IPS-15b (cell line): ENCODE results near the gene PIK3R1.
"Not testable (repeated sequence)": the region's sequence is repeated elsewhere in the genome, so short reads cannot be mapped to it uniquely, and the experiment has no call there.

Experiments
- H3K27me3 ChIP-seq: one replicate; pipeline ENCODE4 v1.6.1; 2013; ENCODE audit warnings: low read length; ENCODE audit not compliant: control insufficient read depth, insufficient read depth
- H3K36me3 ChIP-seq: one replicate; pipeline ENCODE4 v1.6.1; 2013; ENCODE audit warnings: low read length; ENCODE audit not compliant: control insufficient read depth, insufficient read depth
- H3K4me1 ChIP-seq: one replicate; pipeline ENCODE4 v1.6.1; 2013; ENCODE audit warnings: mild to moderate bottlenecking, low read length; ENCODE audit not compliant: control insufficient read depth, insufficient read depth
- H3K4me3 ChIP-seq: one replicate; pipeline ENCODE4 v1.5.1; 2013; ENCODE audit warnings: low read depth, low read length
- H3K9ac ChIP-seq: one replicate; pipeline ENCODE4 v1.6.1; 2013; ENCODE audit warnings: low read depth, mild to moderate bottlenecking, low read length
- H3K9me3 ChIP-seq: one replicate; pipeline ENCODE4 v1.6.1; 2013; ENCODE audit warnings: mild to moderate bottlenecking, low read length; ENCODE audit not compliant: control insufficient read depth, insufficient read depth

Gene PIK3R1

GRCh38 chr5:68232277-68232676 lies 16.7 kb downstream of the PIK3R1 start:
- Histone ChIP-seq H3K4me3 (no peak overlapping the region), H3K9me3 (no peaks in the 10 kb centered on the region), H3K4me1 (no peaks in the 10 kb centered on the region), H3K36me3 (no peaks in the 10 kb centered on the region), H3K27me3 (no peaks in the 10 kb centered on the region), H3K9ac (no peak overlapping the region)

- Histone ChIP-seq H3K36me3 (no peaks in the 10 kb centered on the region), H3K4me1 (no peaks in the 10 kb centered on the region), H3K9ac (no peak overlapping the region), H3K27me3 (no peaks in the 10 kb centered on the region), H3K4me3 (no peak overlapping the region), H3K9me3 (no peaks in the 10 kb centered on the region)
Observed at GRCh38 chr5:68233075-68233474, 17.5 kb downstream of the PIK3R1 start.

- not testable (repeated sequence) for H3K4me1 ChIP-seq, H3K36me3 ChIP-seq, H3K4me3 ChIP-seq, H3K27me3 ChIP-seq, H3K9me3 ChIP-seq, H3K9ac ChIP-seq
Observed at GRCh38 chr5:68235229-68235628, 19.7 kb downstream of the PIK3R1 start.

GRCh38 chr5:68237715-68238114 lies 22.2 kb downstream of the PIK3R1 start:
- H3K36me3 ChIP-seq, result no peaks in the 10 kb centered on the region
- no peaks in the 10 kb centered on the region for H3K9me3 ChIP-seq
- no peak overlapping the region for H3K9ac ChIP-seq
- H3K4me3 ChIP-seq, result no peak overlapping the region
- H3K4me1 ChIP-seq, result no peaks in the 10 kb centered on the region
- no peaks in the 10 kb centered on the region for H3K27me3 ChIP-seq

- H3K4me1 ChIP-seq, result no peaks in the 10 kb centered on the region
- no peaks in the 10 kb centered on the region for H3K9me3 ChIP-seq
- H3K36me3 ChIP-seq, result no peaks in the 10 kb centered on the region
- H3K27me3 ChIP-seq, result no peaks in the 10 kb centered on the region
- no peak overlapping the region for H3K9ac ChIP-seq
- no peak overlapping the region for H3K4me3 ChIP-seq
Observed at GRCh38 chr5:68239487-68239886, 23.9 kb downstream of the PIK3R1 start.

GRCh38 chr5:68240202-68240601 lies 24.6 kb downstream of the PIK3R1 start:
- Histone ChIP-seq H3K9me3 (no peaks in the 10 kb centered on the region), H3K4me3 (no peak overlapping the region), H3K4me1 (no peaks in the 10 kb centered on the region), H3K9ac (no peak overlapping the region), H3K36me3 (no peaks in the 10 kb centered on the region), H3K27me3 (no peaks in the 10 kb centered on the region)

- H3K4me1 ChIP-seq, result no peaks in the 10 kb centered on the region
- no peaks in the 10 kb centered on the region for H3K9me3 ChIP-seq
- H3K36me3 ChIP-seq, result no peaks in the 10 kb centered on the region
- H3K27me3 ChIP-seq, result no peaks in the 10 kb centered on the region
- H3K4me3 ChIP-seq, result no peak overlapping the region
- H3K9ac ChIP-seq, result no peak overlapping the region
Observed at GRCh38 chr5:68240771-68241170, 25.2 kb downstream of the PIK3R1 start.

- Histone ChIP-seq H3K4me3 (no peak overlapping the region), H3K36me3 (no peaks in the 10 kb centered on the region), H3K9me3 (no peaks in the 10 kb centered on the region), H3K9ac (no peak overlapping the region), H3K27me3 (no peaks in the 10 kb centered on the region), H3K4me1 (no peaks in the 10 kb centered on the region)
Observed at GRCh38 chr5:68242743-68243142, 27.2 kb downstream of the PIK3R1 start.

GRCh38 chr5:68243251-68243650 lies 27.7 kb downstream of the PIK3R1 start:
- no peaks in the 10 kb centered on the region for H3K9me3 ChIP-seq
- H3K27me3 ChIP-seq, result no peaks in the 10 kb centered on the region
- H3K9ac ChIP-seq, result no peak overlapping the region
- no peaks in the 10 kb centered on the region for H3K36me3 ChIP-seq
- H3K4me1 ChIP-seq, result no peaks in the 10 kb centered on the region
- no peak overlapping the region for H3K4me3 ChIP-seq

- H3K36me3 ChIP-seq, result no peaks in the 10 kb centered on the region
- H3K27me3 ChIP-seq, result no peaks in the 10 kb centered on the region
- H3K9me3 ChIP-seq, result no peaks in the 10 kb centered on the region
- no peaks in the 10 kb centered on the region for H3K4me1 ChIP-seq
- no peak overlapping the region for H3K9ac ChIP-seq
- no peak overlapping the region for H3K4me3 ChIP-seq
Observed at GRCh38 chr5:68243681-68244080, 28.1 kb downstream of the PIK3R1 start.

GRCh38 chr5:68245319-68245718 lies 29.8 kb downstream of the PIK3R1 start:
- Histone ChIP-seq H3K4me1 (peaks cover 6% of the 10 kb centered on the region), H3K4me3 (no peak overlapping the region), H3K36me3 (no peaks in the 10 kb centered on the region), H3K9ac (no peak overlapping the region), H3K27me3 (no peaks in the 10 kb centered on the region), H3K9me3 (no peaks in the 10 kb centered on the region)

GRCh38 chr5:68246802-68247201 lies 31.2 kb downstream of the PIK3R1 start:
- no peaks in the 10 kb centered on the region for H3K36me3 ChIP-seq
- peaks cover 19% of the 10 kb centered on the region for H3K4me1 ChIP-seq
- H3K9ac ChIP-seq, result no peak overlapping the region
- H3K4me3 ChIP-seq, result no peak overlapping the region
- H3K9me3 ChIP-seq, result no peaks in the 10 kb centered on the region
- H3K27me3 ChIP-seq, result no peaks in the 10 kb centered on the region

- no peaks in the 10 kb centered on the region for H3K9me3 ChIP-seq
- H3K36me3 ChIP-seq, result no peaks in the 10 kb centered on the region
- peaks cover 20% of the 10 kb centered on the region for H3K4me1 ChIP-seq
- H3K4me3 ChIP-seq, result no peak overlapping the region
- no peak overlapping the region for H3K9ac ChIP-seq
- no peaks in the 10 kb centered on the region for H3K27me3 ChIP-seq
Observed at GRCh38 chr5:68247627-68248026, 32.1 kb downstream of the PIK3R1 start.
